PC-3 (cell line): ENCODE data around the gene DENND5B. TPM values are rescaled to one million over a fixed set of nuclear protein-coding genes. Genes with fewer than 3 reads are reported as not detected.

ENCODE experiments used
- ATAC-seq: fragments of 200-7000 bp; cut with Tn5 transposase; 2 replicates; pipeline ENCODE4 v1.9.1; 2020; ENCODE audit warnings: mild to moderate bottlenecking, moderate library complexity
- BruUV-seq: library from RNA; stranded (reverse); fragments of 400-500 nt; replicated peaks from 2 replicates; lab custom pipeline; 2021; lab: Mats Ljungman, UMichigan
- CTCF ChIA-PET: fragments of 300-600 bp; sonication (Branson Sonifier 250); formaldehyde crosslinking; loops from one replicate; lab custom pipeline; 2022; ENCODE audit warnings: antibody characterized with exemption; lab: Charles Lee
- POLR2A ChIA-PET: fragments of 300-600 bp; sonication (Branson Sonifier 250); formaldehyde crosslinking; loops from one replicate; lab custom pipeline; 2022; ENCODE audit warnings: antibody characterized with exemption; ENCODE audit not compliant: unreplicated experiment; lab: Charles Lee
- DNase-seq: peaks from one replicate; pipeline ENCODE4 v3.0.0-alpha.2; 2015
- H2AFZ ChIP-seq: fragments of 300-600 bp; sonication (generic); 2 replicates; pipeline ENCODE4 v1.6.0; 2016; ENCODE audit warnings: antibody characterized with exemption, low read length
- H3F3A ChIP-seq: fragments of 300-600 bp; sonication (generic); one replicate; pipeline ENCODE4 v1.6.0; 2017; ENCODE audit warnings: antibody characterized with exemption, low read length, control low read depth, mild to moderate bottlenecking; ENCODE audit not compliant: unreplicated experiment
- H3K27ac ChIP-seq: fragments of 300-600 bp; sonication (generic); 2 replicates; pipeline ENCODE4 v1.5.1; 2016; ENCODE audit warnings: mild to moderate bottlenecking, low read length
- H3K27me3 ChIP-seq: fragments of 300-600 bp; sonication (generic); 2 replicates; pipeline ENCODE4 v1.6.1; 2016; ENCODE audit warnings: low read length, mixed read lengths
- H3K36me3 ChIP-seq: fragments of 300-600 bp; sonication (generic); 2 replicates; pipeline ENCODE4 v1.6.1; 2016; ENCODE audit warnings: low read depth, mixed run types, low read length, mixed read lengths
- H3K4me1 ChIP-seq: fragments of 300-600 bp; sonication (generic); 2 replicates; pipeline ENCODE4 v1.5.1; 2016; ENCODE audit warnings: low read length; ENCODE audit not compliant: insufficient read depth
- H3K4me2 ChIP-seq: fragments of 300-600 bp; sonication (generic); 2 replicates; pipeline ENCODE4 v1.6.0; 2016; ENCODE audit warnings: low read length
- H3K4me3 ChIP-seq: fragments of 300-600 bp; sonication (generic); 2 replicates; pipeline ENCODE4 v1.5.1; 2016; ENCODE audit warnings: mild to moderate bottlenecking, low read length, mixed read lengths
- H3K79me2 ChIP-seq: fragments of 300-600 bp; sonication (generic); 2 replicates; pipeline ENCODE4 v1.6.1; 2017; ENCODE audit warnings: low read length, mixed read lengths
- H3K9ac ChIP-seq: fragments of 300-600 bp; sonication (generic); 2 replicates; pipeline ENCODE4 v1.6.0; 2016; ENCODE audit warnings: mild to moderate bottlenecking, low read length
- H3K9me2 ChIP-seq: fragments of 300-600 bp; sonication (generic); replicated peaks from 2 replicates; pipeline ENCODE4 v1.6.1; 2016; ENCODE audit warnings: mixed run types, low read length, mixed read lengths
- H3K9me3 ChIP-seq: fragments of 300-600 bp; sonication (generic); 2 replicates; pipeline ENCODE4 v1.6.1; 2016; ENCODE audit warnings: low read length, mixed read lengths
- H4K20me1 ChIP-seq: fragments of 300-600 bp; sonication (generic); 2 replicates; pipeline ENCODE4 v1.6.1; 2016; ENCODE audit warnings: low read length, mixed read lengths
- CTCF ChIP-seq: fragments of 300-600 bp; sonication (generic); conservative IDR thresholded peaks from 2 replicates; pipeline ENCODE4 v1.5.1; 2017; ENCODE audit warnings: antibody characterized with exemption, low read depth, mild to moderate bottlenecking, low read length
- EZH2 ChIP-seq: fragments of 300-600 bp; sonication (generic); IDR thresholded peaks from one replicate; pipeline ENCODE4 v1.6.1; 2017; ENCODE audit warnings: antibody characterized with exemption, mild to moderate bottlenecking, low read length; ENCODE audit not compliant: unreplicated experiment
- EZH2phosphoT487 ChIP-seq: fragments of 300-600 bp; sonication (generic); IDR thresholded peaks from 2 replicates; pipeline ENCODE4 v1.6.1; 2018; ENCODE audit warnings: mild to moderate bottlenecking, antibody characterized with exemption, low read length, borderline replicate concordance
- intact Hi-C: fragments of 100-400 bp; cut with micrococcal nuclease; formaldehyde crosslinking; loops from 2 replicates; pipeline ENCODE4 v1.9.0; 2023
- total RNA-seq: library from RNA; depleted of rRNA; stranded (reverse); fragments of >200 nt; gene quantifications from 2 replicates; pipeline ENCODE4 v1.2.3, GENCODE V29; 2014

Gene DENND5B
- total RNA-seq, 1 experiment from 2014 or later: 4.2 TPM

- Histone ChIP-seq H3K9me2 (no peaks in the 10 kb centered on the region), H4K20me1 (no peaks in the 10 kb centered on the region), H3K4me2 (no peak overlapping the region), H3K36me3 (no peaks in the 10 kb centered on the region), H3K27me3 (no peaks in the 10 kb centered on the region), H3K79me2 (no peaks in the 10 kb centered on the region), H2AFZ (no peak overlapping the region), H3K27ac (no peak overlapping the region), H3K4me3 (no peak overlapping the region), H3K9ac (no peak overlapping the region), H3F3A (no peaks in the 10 kb centered on the region), H3K9me3 (no peaks in the 10 kb centered on the region), H3K4me1 (peaks cover 30% of the 10 kb centered on the region)
- no peak for DNase-seq
- POLR2A ChIA-PET: no interaction called here
- BruUV-seq: no TSS peak
- CTCF ChIA-PET: interaction anchor here (0.7 kb wide), 1 partner anchor 268 kb away, joined by 3 read pairs; no protein-coding TSS in a partner anchor
- ATAC-seq: no peak
- no peak for TF ChIP-seq EZH2
- intact Hi-C loops: loop anchor here (10.0 kb wide), 1 partner anchor 160 kb away; no protein-coding TSS in a partner anchor
These were observed 116.2 kb downstream of the DENND5B start for GRCh38 chr12:31474751-31475150.

GRCh38 chr12:31471823-31472222 lies 119.1 kb downstream of the DENND5B start:
- ChIA-PET POLR2A (interaction anchor here (0.6 kb wide), 2 partner anchors 25 to 118 kb away, joined by 4 to 9 read pairs; no protein-coding TSS in a partner anchor), CTCF (interaction anchor here (1.1 kb wide), 1 partner anchor 47 kb away, joined by 3 read pairs; no protein-coding TSS in a partner anchor)
- Histone ChIP-seq H3K9me3 (no peaks in the 10 kb centered on the region), H3K4me1 (peaks cover 30% of the 10 kb centered on the region), H3K36me3 (no peaks in the 10 kb centered on the region), H2AFZ (no peak overlapping the region), H3K4me2 (peak overlapping the region; percentile 40), H3F3A (no peaks in the 10 kb centered on the region), H3K9ac (no peak overlapping the region), H3K27me3 (no peaks in the 10 kb centered on the region), H4K20me1 (no peaks in the 10 kb centered on the region), H3K9me2 (no peaks in the 10 kb centered on the region), H3K79me2 (no peaks in the 10 kb centered on the region), H3K4me3 (no peak overlapping the region), H3K27ac (peak overlapping the region; percentile 72)
- DNase-seq (peak; percentile 95), ATAC-seq (peak; percentile 95)
- intact Hi-C loops: loop anchor here (1.0 to 10.0 kb wide), 4 partner anchors 19 to 163 kb away; partner anchors contain the start of gene DENND5B
- TF ChIP-seq CTCF: no peak
- TF ChIP-seq EZH2phosphoT487: no peak
- TF ChIP-seq EZH2: no peak
- BruUV-seq: no TSS peak

- no TSS peak for BruUV-seq
- Histone ChIP-seq H3K4me3 (no peak overlapping the region), H3F3A (no peaks in the 10 kb centered on the region), H3K4me2 (peak overlapping the region; percentile 40; the same call in 1 of the 2 replicates), H4K20me1 (no peaks in the 10 kb centered on the region), H3K27me3 (no peaks in the 10 kb centered on the region), H2AFZ (no peak overlapping the region), H3K36me3 (no peaks in the 10 kb centered on the region), H3K9ac (no peak overlapping the region), H3K27ac (peak overlapping the region; percentile 70), H3K9me3 (no peaks in the 10 kb centered on the region), H3K79me2 (no peaks in the 10 kb centered on the region), H3K9me2 (no peaks in the 10 kb centered on the region), H3K4me1 (peaks cover 30% of the 10 kb centered on the region)
- POLR2A ChIA-PET: no interaction called here
- TF ChIP-seq EZH2phosphoT487: no peak
- TF ChIP-seq EZH2: no peak
- no peak for TF ChIP-seq CTCF
- no peak for ATAC-seq
- intact Hi-C loops: loop anchor here (10.0 kb wide), 1 partner anchor 164 kb away; no protein-coding TSS in a partner anchor
- DNase-seq: peak; percentile 11
- CTCF ChIA-PET: no interaction called here
These were observed 119.9 kb downstream of the DENND5B start for GRCh38 chr12:31471051-31471450.
